HepG2 (cell line): ENCODE results near the gene TMEM256. TPM values are rescaled to one million over a fixed set of nuclear protein-coding genes. Genes with fewer than 3 reads are reported as not detected.

Source experiments
- DNMT1 ChIP-seq: sonication (generic); formaldehyde crosslinking; IDR thresholded peaks from 2 replicates; pipeline ENCODE4 v1.5.1; 2020; ENCODE audit warnings: mild to moderate bottlenecking, missing genetic modification reagents
- ERF ChIP-seq: IDR thresholded peaks from 2 replicates; pipeline ENCODE4 v1.6.1; 2018; ENCODE audit warnings: missing biosample characterization, missing genetic modification reagents
- HDAC1 ChIP-seq: sonication (generic); formaldehyde crosslinking; IDR thresholded peaks from 2 replicates; pipeline ENCODE4 v1.5.1; 2020; ENCODE audit warnings: mild to moderate bottlenecking, missing genetic modification reagents
- HDAC2 ChIP-seq: sonication (generic); formaldehyde crosslinking; IDR thresholded peaks from 2 replicates; pipeline ENCODE4 v1.4.0; 2020; ENCODE audit warnings: missing genetic modification reagents
- HNRNPL ChIP-seq: fragments of 200-400 bp; formaldehyde crosslinking; IDR thresholded peaks from 2 replicates; pipeline ENCODE4 v1.6.1; 2017; ENCODE audit warnings: mild to moderate bottlenecking, low read depth, low read length
- IRX3 ChIP-seq: sonication (generic); formaldehyde crosslinking; IDR thresholded peaks from 2 replicates; pipeline ENCODE4 v1.8.1; 2023; ENCODE audit warnings: mild to moderate bottlenecking, low read depth, missing genetic modification reagents, borderline replicate concordance
- LCORL ChIP-seq, 2 experiments: fragments of 450-650 bp in 1 of 2; sonication (generic) in 1 of 2; formaldehyde crosslinking in 1 of 2; IDR thresholded peaks; 2 replicates each; pipeline versions ENCODE4 v1.5.0 to v1.6.1; 2017 to 2020; ENCODE audit warnings: antibody characterized with exemption in 1 of 2, missing genetic modification reagents in 1 of 2
- MIER3 ChIP-seq: IDR thresholded peaks from 2 replicates; pipeline ENCODE4 v1.6.1; 2016; ENCODE audit warnings: missing compliant biosample characterization, borderline replicate concordance
- PCBP1 ChIP-seq: fragments of 200-400 bp; formaldehyde crosslinking; IDR thresholded peaks from 2 replicates; pipeline ENCODE4 v1.6.1; 2017; ENCODE audit warnings: mild to moderate bottlenecking, low read depth, low read length, borderline replicate concordance
- SAP130 ChIP-seq: IDR thresholded peaks from 2 replicates; pipeline ENCODE4 v1.6.1; 2016; ENCODE audit warnings: low read depth
- SKI ChIP-seq: fragments of 450-650 bp; IDR thresholded peaks from one replicate; pipeline ENCODE4 v1.6.1; 2018; ENCODE audit warnings: mild to moderate bottlenecking; ENCODE audit not compliant: partially characterized antibody
- SMC3 ChIP-seq: IDR thresholded peaks from 2 replicates; pipeline ENCODE4 v1.6.1; 2011; ENCODE audit warnings: low read length, improper control_type of control experiment
- SOX13 ChIP-seq, 3 experiments: fragments of 450-650 bp in 1 of 3; sonication (generic) in 1 of 3; formaldehyde crosslinking in 1 of 3; IDR thresholded peaks in 2 of 3; conservative IDR thresholded peaks in 1 of 3; 2 replicates each; pipeline versions ENCODE4 v1.5.0 to v1.6.1; 2016 to 2020; ENCODE audit warnings: antibody characterized with exemption in 1 of 3, mild to moderate bottlenecking in 1 of 3, missing compliant biosample characterization in 1 of 3, missing genetic modification reagents in 1 of 3, moderate library complexity in 1 of 3
- ZNF607 ChIP-seq: sonication (generic); formaldehyde crosslinking; IDR thresholded peaks from 2 replicates; pipeline ENCODE4 v1.5.1; 2020; ENCODE audit warnings: missing genetic modification reagents, mild to moderate bottlenecking, borderline replicate concordance
- polyA plus RNA-seq, 8 experiments: library from polyadenylated mRNA; depleted of rRNA in 3 of 8; stranded (reverse) in 7 of 8; unstranded in 1 of 8; fragments of >200 nt; fragmentation: Illumina TruSeq in 4 of 8; extraction: Trizol in 4 of 8; gene quantifications; 2 replicates each; pipeline versions ENCODE4 v1.2.1 to v1.2.3, GENCODE V29; 2011 to 2016; ENCODE audit warnings: low read depth in 4 of 8, missing spikeins in 1 of 8, mixed read lengths in 1 of 8; ENCODE audit not compliant: insufficient read depth in 1 of 8
- total RNA-seq, 5 experiments: library from RNA; depleted of rRNA; stranded (reverse); fragments of >200 nt; fragmentation: Illumina TruSeq; extraction: Trizol; gene quantifications; 2 replicates each; pipeline ENCODE4 v1.2.3, GENCODE V29; 2016; ENCODE audit warnings: low read depth in 1 of 5
- TF ChIP-seq, protein P1 (sequence below): sonication (generic); formaldehyde crosslinking; IDR thresholded peaks from 2 replicates; pipeline ENCODE4 v1.5.0; 2020; ENCODE audit warnings: mild to moderate bottlenecking, missing genetic modification reagents
- TF ChIP-seq, protein P2 (sequence below): sonication (generic); formaldehyde crosslinking; IDR thresholded peaks from 2 replicates; pipeline ENCODE4 v1.5.0; 2020; ENCODE audit warnings: missing genetic modification reagents, mild to moderate bottlenecking, borderline replicate concordance
- TF ChIP-seq, protein P3 (sequence below): sonication (generic); formaldehyde crosslinking; IDR thresholded peaks from 2 replicates; pipeline ENCODE4 v1.4.0; 2020; ENCODE audit warnings: missing genetic modification reagents
- TF ChIP-seq, protein P4 (sequence below): sonication (generic); formaldehyde crosslinking; IDR thresholded peaks from 2 replicates; pipeline ENCODE4 v1.5.1; 2020; ENCODE audit warnings: missing genetic modification reagents, mild to moderate bottlenecking, borderline replicate concordance
- TF ChIP-seq, protein P5 (sequence below): sonication (generic); formaldehyde crosslinking; IDR thresholded peaks from 2 replicates; pipeline ENCODE4 v1.4.0; 2020; ENCODE audit warnings: missing genetic modification reagents

The TMEM256 gene
- total and polyA plus RNA-seq, 2 of the 13 experiments (the other 11 are each of a cell fraction or from before 2014, with no cell fraction given), result 231 to 252 TPM

DNA sequence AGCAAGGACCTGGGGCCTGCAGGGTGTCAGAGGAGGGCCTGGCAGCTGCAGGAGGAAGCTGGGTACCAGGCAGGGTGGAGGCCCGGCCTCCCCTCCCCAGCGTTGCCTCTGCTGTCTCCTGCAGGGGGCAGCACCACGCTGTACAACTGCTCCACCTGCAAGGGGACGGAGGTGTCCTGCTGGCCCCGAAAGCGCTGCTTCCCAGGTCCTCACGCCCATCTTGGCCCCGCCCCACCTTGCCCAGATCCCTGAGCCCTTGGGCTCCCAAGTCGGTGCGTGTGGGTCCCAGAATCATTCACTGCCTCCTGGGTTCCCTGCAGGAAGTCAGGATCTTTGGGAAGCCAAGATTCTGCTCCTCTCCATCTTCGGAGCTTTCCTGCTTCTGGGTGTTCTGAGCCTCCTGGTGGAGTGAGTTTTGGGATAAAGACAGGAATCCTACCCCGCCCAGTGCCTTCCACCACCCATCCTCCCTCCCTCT is 47.8 kb downstream of the TMEM256 start (continued):
- TF ChIP-seq, protein P1, sequence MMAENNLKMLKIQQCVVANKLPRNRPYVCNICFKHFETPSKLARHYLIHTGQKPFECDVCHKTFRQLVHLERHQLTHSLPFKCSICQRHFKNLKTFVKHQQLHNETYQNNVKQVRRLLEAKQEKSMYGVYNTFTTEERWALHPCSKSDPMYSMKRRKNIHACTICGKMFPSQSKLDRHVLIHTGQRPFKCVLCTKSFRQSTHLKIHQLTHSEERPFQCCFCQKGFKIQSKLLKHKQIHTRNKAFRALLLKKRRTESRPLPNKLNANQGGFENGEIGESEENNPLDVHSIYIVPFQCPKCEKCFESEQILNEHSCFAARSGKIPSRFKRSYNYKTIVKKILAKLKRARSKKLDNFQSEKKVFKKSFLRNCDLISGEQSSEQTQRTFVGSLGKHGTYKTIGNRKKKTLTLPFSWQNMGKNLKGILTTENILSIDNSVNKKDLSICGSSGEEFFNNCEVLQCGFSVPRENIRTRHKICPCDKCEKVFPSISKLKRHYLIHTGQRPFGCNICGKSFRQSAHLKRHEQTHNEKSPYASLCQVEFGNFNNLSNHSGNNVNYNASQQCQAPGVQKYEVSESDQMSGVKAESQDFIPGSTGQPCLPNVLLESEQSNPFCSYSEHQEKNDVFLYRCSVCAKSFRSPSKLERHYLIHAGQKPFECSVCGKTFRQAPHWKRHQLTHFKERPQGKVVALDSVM (CRISPR knock-in tag), result peak; percentile 100
- TF ChIP-seq, protein P2, sequence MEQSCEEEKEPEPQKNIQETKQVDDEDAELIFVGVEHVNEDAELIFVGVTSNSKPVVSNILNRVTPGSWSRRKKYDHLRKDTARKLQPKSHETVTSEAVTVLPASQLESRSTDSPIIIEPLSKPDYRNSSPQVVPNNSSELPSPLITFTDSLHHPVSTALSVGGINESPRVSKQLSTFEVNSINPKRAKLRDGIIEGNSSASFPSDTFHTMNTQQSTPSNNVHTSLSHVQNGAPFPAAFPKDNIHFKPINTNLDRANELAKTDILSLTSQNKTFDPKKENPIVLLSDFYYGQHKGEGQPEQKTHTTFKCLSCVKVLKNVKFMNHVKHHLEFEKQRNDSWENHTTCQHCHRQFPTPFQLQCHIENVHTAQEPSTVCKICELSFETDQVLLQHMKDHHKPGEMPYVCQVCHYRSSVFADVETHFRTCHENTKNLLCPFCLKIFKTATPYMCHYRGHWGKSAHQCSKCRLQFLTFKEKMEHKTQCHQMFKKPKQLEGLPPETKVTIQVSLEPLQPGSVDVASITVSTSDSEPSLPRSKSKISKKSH (CRISPR knock-in tag), result peak; percentile 71; the same call in 1 of the 2 replicates
- TF ChIP-seq LCORL (IDR thresholded peaks at IDR 0.05), result no peak
- peak; percentile 72 for TF ChIP-seq LCORL (CRISPR knock-in tag; IDR thresholded peaks at IDR 0.05)
- no peak for TF ChIP-seq SOX13 (IDR thresholded peaks at IDR 0.05)
- TF ChIP-seq SOX13 (CRISPR knock-in tag; conservative IDR thresholded peaks at IDR 0.05 in 1 of 2, IDR thresholded peaks at IDR 0.05 in 1 of 2), result no peak
- TF ChIP-seq ERF, result peak; percentile 73; the same call in 1 of the 2 replicates
- TF ChIP-seq, protein P3, sequence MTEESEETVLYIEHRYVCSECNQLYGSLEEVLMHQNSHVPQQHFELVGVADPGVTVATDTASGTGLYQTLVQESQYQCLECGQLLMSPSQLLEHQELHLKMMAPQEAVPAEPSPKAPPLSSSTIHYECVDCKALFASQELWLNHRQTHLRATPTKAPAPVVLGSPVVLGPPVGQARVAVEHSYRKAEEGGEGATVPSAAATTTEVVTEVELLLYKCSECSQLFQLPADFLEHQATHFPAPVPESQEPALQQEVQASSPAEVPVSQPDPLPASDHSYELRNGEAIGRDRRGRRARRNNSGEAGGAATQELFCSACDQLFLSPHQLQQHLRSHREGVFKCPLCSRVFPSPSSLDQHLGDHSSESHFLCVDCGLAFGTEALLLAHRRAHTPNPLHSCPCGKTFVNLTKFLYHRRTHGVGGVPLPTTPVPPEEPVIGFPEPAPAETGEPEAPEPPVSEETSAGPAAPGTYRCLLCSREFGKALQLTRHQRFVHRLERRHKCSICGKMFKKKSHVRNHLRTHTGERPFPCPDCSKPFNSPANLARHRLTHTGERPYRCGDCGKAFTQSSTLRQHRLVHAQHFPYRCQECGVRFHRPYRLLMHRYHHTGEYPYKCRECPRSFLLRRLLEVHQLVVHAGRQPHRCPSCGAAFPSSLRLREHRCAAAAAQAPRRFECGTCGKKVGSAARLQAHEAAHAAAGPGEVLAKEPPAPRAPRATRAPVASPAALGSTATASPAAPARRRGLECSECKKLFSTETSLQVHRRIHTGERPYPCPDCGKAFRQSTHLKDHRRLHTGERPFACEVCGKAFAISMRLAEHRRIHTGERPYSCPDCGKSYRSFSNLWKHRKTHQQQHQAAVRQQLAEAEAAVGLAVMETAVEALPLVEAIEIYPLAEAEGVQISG (CRISPR knock-in tag), result peak; percentile 45; the same call in 1 of the 2 replicates
- peak; percentile 77; the same call in 1 of the 2 replicates for TF ChIP-seq PCBP1
- TF ChIP-seq DNMT1 (CRISPR knock-in tag), result 0 out of 2 replicates have a peak, but pooled peaks have one; percentile 22
- no peak for TF ChIP-seq IRX3 (CRISPR knock-in tag)
- TF ChIP-seq HNRNPL, result peak; percentile 70; the same call in 1 of the 2 replicates
- no peak for TF ChIP-seq SKI
- no peak for TF ChIP-seq ZNF607
- peak; percentile 49; the same call in 1 of the 2 replicates for TF ChIP-seq SMC3
- TF ChIP-seq, protein P4, sequence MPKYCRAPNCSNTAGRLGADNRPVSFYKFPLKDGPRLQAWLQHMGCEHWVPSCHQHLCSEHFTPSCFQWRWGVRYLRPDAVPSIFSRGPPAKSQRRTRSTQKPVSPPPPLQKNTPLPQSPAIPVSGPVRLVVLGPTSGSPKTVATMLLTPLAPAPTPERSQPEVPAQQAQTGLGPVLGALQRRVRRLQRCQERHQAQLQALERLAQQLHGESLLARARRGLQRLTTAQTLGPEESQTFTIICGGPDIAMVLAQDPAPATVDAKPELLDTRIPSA (CRISPR knock-in tag), result no peak
- peak; percentile 65; the same call in 1 of the 2 replicates for TF ChIP-seq MIER3 (CRISPR knock-in tag)
- TF ChIP-seq SAP130 (CRISPR knock-in tag), result peak; percentile 66
- TF ChIP-seq, protein P5, sequence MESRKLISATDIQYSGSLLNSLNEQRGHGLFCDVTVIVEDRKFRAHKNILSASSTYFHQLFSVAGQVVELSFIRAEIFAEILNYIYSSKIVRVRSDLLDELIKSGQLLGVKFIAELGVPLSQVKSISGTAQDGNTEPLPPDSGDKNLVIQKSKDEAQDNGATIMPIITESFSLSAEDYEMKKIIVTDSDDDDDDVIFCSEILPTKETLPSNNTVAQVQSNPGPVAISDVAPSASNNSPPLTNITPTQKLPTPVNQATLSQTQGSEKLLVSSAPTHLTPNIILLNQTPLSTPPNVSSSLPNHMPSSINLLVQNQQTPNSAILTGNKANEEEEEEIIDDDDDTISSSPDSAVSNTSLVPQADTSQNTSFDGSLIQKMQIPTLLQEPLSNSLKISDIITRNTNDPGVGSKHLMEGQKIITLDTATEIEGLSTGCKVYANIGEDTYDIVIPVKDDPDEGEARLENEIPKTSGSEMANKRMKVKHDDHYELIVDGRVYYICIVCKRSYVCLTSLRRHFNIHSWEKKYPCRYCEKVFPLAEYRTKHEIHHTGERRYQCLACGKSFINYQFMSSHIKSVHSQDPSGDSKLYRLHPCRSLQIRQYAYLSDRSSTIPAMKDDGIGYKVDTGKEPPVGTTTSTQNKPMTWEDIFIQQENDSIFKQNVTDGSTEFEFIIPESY (CRISPR knock-in tag), result peak; percentile 34; the same call in 1 of the 2 replicates
- peak; percentile 35; the same call in 1 of the 2 replicates for TF ChIP-seq HDAC1 (CRISPR knock-in tag)
- peak; percentile 58; the same call in 1 of the 2 replicates for TF ChIP-seq HDAC2 (CRISPR knock-in tag)
